RPMI7951 (cell line): Measurements from ENCODE around the gene CTSH. TPM values are rescaled to one million over a fixed set of nuclear protein-coding genes. Genes with fewer than 3 reads are reported as not detected.

Source experiments
- DNase-seq: peaks from one replicate; pipeline ENCODE4 v3.0.0-alpha.2; 2012; ENCODE audit warnings: low read depth
- total RNA-seq: library from RNA; depleted of rRNA; stranded (reverse); fragments of >200 nt; shearing (Covaris generic); gene quantifications from 2 replicates; pipeline ENCODE4 v1.2.3, GENCODE V29; 2014; rRNA removed

Gene CTSH, protein sequence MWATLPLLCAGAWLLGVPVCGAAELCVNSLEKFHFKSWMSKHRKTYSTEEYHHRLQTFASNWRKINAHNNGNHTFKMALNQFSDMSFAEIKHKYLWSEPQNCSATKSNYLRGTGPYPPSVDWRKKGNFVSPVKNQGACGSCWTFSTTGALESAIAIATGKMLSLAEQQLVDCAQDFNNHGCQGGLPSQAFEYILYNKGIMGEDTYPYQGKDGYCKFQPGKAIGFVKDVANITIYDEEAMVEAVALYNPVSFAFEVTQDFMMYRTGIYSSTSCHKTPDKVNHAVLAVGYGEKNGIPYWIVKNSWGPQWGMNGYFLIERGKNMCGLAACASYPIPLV
- 41.1 and 57.9 TPM in 2 replicates for total RNA-seq

DNA sequence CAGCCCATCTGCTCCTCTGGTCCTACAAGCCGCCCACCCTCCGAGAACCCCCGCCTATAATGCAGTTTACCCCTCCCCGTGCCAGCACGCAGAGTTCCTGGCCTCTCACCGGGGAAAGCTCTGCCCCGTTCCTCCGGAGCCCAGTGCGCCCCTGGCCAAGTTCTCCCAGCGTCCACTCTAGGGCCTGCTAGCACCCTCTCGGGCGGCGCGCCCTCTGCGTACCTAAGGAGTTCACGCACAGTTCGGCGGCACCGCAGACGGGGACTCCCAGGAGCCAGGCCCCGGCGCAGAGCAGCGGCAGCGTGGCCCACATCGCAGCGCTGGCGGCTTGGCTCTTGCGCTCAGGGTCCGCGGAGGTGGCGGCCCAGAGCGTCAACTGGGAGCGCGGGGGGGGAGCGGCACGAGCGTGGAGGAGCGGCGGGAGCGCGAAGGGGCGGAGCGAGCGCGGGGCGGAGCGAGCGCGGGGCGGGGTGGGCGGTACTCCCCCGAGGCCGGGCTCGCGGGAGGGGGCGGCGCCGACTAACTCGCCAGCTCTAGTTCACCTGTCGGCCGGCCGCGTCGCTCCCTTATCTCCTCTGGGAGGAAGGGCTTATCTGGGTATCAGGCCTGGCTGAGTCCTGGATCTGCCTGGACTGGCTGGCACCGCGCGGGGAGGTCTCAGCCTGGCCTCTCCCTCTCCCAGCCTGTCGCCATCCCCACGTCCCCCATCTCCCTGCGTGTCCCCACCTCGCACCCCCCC, at the start of gene CTSH:
Gene CTSH, minus strand, starts transcription at position 378 of the 739 bp plus-strand sequence. Its CDS starts 65 bp downstream, at position 313.
- DNase-seq, result peak; percentile 58

DNA sequence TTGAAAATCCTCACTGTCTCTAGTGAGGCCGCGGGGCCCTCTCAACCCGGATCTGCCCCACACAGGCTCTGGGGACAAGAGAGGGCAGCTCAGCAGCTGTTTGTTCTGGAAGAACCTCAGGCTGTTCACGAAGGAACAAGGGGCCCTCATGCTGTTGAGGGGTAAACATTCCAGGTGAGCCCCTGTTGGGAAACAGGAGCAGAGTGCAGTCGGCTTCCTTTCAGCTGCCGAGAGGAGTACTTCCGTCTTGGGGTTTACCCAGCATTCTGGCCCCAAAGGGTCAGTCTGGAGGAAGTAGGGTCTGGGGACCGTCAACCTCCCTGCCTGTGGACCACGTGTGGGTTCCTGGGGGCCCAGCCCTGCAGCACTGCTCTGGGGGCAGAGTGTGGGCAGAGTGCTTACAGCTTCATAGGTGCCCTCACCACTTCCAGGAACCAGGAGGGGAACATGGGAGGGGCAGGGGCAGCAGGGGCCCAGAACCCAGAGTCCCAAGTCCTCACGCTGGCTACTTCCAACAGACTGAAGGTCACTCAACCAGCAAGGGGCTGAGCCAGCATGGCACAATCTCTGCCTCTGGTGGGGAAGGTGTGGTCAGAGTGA, 49.2 kb upstream of the CTSH start:
- no peak for DNase-seq

DNA sequence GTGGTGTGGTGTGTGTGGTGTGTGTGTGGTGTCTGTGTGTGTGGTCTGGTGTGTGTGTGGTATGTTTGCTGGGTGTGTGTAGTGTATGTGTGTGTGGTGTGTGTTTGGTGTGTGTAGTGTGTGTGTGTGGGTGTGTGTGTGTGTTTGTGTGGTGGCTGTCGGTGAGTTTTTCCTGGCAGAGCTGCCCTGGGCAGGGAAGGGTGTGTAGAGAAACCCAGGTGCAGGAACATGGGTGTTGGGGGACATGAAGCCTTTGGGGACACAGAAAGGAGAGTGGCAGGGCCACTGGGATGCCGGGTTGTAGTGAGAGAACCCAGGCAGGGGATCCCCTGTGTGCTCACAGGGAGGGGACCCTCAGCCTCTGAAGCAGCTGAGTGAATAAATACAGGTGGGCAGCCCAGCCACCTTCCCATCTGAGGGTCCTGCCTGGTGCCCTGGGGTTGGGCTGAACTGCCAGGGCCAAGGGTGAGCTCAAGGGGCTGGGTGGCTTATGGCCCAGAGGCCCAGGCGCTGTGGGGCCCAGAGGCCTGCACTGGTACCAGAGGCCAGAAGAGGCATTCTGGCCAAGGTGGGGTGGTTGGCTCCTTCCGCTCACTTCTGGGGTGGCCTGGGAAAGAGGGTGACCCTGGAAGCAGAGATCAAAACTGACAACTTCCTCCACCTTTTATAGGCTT, 48.5 kb upstream of the CTSH start:
- no peak for DNase-seq

DNA sequence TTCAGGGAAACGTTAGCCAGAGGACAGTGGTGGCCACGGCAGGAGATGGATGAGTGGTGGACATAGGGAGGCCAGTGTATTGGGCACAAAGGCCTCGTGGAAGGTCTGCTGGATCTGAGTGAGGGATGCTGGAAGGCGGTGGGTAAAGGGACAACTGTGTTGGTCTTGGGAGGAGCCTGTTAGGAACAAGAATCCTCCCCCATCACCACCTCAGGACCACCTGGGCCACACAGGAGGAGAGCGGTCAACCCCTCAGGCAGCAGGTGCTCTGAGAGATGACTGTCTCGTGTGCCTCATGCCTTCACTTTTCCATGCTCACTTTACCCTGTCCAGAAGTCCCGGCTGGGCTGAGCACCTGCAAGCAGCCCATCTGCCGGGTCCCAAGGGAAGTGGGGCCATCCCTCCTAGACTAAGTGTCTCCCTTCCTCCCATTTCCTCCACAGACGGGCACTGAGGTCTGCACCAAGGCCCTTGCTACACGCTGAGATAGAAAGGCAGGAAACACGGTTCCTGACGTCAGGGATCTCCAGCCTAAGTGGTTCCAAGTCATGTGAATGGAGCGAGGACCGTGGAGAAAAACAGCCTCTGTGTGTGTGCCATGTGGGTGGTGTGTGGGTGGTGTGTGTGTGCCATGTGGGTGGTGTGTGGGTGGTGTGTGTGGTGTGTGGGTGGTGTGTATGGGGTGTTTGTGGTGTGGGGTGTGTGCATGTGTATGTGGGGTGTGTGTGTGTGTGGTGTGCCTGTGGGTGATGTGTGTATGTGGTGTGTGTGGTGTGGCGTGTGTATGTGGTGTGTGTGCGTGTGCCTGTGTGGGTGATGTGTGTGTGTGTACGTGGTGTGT, 47.8 kb upstream of the CTSH start:
- no peak for DNase-seq

DNA sequence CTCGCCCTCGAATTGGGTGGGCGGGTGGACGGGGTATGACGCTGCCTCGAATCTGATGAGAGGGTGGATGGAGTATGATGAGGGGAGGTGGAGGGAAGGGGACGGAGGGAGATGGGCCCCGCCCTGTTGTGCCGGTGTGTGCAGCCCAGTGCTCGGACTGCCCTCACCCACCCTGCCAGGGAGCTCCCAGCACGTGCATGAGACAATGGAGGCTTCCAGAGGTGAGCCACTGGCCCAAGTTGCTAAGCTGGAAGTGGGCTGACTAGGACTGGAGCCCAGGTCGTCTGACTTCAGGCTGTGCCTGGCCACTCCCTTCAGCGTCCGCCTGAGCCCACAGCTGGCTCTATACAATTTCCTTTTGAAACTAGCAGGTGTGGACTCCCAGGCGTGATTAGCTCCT, 47.0 kb upstream of the CTSH start:
- DNase-seq, result no peak

DNA sequence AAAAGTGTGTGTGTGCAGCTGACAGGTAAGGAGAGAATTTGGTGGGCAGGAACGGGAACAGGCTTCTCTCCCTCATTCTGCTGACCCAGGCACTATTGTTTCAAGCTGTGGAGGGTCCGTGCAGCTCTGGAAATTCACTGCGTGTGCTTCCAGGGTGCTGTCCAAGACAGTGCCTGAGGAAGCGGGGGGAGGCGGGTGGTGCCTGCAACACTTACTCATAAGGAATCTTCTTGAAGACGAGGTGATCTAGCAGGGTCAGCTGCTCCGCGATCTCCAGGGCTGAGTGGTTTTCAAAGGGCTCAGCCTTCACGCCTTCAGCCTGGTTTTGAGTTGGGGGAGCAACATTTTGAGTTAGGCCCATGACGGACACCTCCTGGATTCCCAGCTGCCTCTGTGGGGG, 46.6 kb upstream of the CTSH start:
- no peak for DNase-seq

DNA sequence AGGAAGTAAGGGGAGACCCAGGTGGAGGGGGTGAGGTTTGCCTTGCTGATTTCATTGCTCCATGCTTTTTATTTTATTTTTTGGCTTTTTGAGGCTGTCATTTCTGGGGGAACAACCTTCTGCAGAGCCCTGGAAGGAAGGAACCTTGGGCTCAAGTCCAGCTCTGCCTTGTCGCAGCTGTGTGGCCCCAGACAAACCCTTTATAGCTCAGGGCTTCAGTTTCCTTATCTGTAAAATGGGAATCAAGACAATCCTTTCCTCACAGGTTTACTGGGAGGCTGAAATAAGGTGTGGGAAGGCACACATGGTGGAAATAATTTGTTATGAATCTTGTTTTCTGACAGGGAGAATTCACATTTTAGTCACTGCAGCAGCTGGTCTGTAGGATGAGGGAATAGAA, 45.4 kb upstream of the CTSH start:
- no peak for DNase-seq

DNA sequence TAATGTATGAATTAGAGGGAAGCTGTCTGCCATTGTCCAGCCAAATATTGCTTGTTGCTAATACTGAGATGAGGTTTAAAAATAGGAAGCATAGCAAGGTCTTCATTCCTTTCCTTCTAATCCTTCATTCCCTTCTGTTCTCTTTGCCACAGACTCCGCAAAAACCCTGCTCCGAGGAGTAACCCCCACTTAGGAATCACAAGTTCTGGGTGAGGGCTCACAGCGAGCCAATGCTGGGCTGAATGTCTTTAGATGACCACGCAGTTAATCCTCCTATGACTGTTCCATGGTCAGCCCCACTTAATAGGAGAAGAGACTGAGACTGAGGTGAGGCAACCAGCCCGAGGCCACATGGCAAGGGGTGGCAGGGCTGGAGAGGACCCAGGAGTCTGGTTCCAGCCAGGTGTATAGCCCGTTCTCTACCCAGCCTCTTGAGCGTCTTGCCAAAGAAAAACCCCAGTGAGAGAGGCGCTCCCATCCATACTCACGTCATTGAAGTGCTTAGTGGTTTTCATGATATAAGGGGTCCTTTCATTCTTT, 44.9 kb upstream of the CTSH start:
- DNase-seq, result no peak

DNA sequence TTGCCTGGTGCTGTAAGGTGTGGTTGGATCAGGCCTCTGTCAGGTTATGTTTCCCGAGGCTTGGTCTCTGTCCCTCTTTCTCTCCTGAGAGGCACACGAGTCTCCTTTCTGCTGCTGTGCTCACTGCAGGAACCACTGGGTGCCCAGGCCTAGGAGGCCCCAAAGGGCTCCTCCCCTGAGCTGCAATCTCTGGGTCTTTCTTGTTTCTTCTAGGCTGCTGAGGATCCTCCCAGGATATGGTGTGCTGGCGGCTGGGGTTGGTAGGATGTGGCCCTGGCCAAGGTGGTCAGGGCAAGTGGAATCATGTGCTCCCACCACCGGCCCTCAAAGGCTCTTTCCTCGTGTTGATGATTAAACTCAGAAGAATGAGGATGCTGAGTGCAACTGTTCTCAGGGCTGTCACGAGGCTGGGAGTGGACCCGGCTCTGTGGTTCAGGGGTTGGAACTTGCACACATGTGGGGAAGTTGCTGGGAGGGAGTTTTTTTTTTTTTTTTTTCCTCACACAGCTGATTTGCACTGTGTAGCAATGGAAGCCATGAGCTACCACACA, 43.6 kb upstream of the CTSH start:
- peak; percentile 99 for DNase-seq

DNA sequence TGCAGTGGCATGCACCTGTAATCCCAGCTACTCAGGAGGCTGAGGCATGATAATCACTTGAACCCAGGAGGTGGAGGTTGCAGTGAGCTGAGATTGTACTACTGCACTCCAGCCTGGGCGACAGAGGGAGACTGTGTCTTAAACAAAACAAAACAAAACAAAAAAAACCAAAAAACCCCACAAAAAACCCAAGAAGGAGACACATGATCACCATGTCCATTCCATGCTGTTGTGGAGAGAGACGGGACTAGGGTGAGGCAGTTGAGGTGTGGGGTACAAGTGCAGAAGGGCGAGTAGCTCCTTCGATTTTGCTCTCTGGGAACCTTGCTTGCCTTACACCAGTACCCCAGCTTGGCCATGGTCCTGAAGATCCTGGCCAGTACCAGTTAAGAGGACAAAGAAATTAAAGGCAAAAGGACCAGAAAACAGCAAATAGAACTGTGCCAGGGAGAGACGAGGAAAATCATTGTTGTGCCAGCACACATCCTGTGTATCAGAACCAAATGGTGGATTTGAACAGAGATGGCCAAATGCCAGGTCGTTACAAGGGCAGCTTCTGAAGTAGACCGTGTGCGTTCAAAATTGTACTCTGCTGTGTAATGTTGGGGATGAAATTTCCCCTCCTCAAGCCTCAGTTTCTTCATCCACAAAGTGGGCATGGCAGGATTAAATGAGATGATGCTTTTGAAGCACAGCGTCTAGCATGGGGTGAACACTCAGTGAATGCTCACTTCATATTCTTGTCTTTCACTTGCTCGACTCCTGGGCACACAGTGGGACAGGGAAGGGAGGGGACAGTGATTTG, 42.9 kb upstream of the CTSH start:
- peak; percentile 24 for DNase-seq

DNA sequence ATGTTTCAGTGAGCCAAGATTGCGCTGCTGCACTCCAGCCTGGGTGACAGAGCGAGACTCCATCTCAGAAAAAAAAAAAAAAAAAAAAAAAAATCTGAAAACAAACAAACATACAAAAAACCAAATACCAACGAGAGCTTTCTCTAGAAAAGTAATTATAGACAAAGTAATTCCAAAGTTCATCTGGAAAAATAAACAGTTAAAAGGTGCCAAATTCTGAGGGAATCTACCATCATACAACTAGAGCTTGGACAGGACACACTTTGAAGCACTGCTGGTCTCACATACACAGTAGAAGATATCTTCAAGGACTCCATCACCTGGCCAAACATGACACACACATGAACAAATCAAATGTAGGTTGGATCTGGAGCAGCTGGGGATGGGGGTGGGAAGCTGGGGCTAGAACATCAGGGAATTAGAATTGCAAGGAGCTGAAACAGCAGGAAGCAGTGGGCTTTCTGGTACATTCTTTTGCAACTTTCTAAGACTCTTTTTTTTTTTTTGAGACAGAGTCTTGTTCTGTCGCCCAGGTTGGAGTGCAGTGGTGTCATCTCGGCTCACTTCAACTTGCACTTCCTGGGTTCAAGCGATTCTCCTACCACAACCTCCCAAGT, 41.1 kb upstream of the CTSH start:
- no peak for DNase-seq

DNA sequence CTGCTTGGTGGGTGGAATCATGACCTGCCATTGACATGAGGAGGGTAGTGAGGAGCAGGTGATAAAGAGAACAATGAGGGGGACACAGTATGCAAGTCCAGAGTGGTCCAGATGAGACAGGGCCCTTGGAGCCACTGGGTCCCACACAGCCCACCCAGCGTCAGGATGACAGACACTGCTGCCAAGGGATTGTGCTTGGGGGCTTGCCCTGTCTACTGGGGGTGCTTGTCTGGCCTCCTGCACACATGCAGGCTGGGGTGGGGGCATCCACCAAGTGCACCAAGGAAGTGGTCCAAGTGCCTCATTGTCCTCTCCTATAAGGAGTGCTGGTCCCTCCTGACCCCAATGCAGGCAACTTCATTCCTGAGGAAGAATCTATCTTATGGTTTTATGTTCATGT, 39.2 kb upstream of the CTSH start:
- no peak for DNase-seq

DNA sequence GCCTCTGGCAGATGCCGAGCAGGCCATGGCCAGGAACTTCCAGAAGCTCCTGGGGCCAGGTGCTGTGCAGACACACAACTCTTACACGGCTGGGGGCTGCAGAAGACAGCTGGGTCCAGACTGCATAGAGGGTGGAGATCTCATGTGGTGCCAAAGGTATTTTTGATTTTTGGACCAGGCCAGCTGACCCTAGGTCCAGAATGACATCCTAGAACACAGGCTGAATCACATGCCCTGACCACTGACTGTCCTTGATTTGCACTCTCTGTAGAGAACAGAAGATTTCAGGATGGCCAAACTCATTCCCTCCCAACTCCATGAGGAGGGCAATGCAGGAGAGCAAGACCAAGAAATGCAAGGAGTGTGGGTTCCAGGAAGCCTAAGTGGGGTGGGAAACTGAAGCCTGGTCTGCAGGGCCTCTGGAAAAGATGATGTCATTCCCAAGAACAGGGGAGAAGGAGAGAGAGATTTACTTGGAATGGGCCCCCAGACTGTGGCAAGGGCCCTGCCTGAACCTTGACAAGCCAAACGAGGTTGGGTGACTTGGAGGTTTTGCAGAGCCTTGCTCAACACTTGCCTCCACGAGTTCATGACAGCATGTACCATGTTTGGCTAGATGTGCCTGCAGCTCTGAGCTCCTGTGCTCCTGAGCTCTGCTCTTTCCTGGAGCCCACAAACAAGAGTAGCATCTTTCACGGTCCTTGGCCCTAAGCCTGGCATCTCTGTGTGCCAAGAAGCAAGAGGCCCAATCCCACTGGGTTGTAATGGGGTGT, 38.5 kb upstream of the CTSH start:
- DNase-seq, result no peak

DNA sequence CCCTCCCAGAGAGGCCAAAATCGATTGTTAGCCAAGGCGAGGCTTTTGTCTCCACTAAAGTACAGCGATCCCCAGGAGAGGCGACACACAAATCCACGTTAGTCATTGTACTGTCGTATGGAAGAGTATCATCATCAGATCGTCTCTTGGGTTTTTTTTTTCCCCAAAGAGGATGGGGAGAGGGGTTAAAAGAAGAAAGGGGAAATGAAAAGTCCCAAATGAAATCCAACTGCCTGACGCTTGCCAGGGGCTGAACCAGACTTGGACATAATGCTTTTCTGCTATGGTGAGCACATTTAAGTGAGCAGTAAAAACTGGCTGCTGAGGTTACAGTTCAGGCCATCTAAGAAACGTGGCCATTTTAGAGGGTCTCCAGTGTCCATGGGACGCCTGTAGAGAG, 37.9 kb upstream of the CTSH start:
- DNase-seq, result no peak

DNA sequence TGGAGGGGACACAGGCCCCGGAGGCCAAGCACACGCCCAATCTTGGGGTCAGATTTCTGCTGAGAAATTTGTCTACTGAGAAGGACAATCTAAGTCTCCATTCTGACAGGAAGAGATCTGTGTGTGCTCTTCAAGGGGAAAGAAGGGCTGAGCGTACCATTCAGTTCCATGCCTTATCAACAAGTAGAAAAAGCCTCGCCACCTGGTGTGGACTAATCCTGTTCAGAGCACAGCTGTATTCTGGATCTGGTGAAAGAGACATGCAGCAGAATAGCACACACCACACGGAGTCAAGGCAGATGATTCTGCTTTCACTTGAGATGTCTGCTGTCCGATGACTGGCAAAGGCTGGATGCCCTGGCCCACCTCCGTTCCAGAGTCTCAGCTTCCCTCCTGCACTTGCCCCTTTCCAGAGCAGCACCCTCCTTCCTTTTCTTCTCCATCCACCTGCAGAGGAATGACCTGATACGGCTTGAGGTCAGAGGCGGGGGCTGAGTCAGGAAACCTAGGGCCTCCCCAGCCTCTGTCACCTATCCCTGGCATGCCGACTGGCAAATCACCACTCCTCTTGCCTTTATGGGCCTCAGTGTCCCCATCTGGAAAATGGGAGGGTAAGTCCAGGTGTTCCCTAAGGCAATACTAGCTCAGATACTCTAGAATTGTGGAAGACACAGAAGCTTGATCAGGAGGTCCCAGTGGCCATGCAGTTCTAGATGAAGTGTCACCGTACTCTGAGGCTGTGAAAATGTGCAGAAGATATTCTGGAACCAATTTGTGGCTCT, 36.9 kb upstream of the CTSH start:
- no peak for DNase-seq

DNA sequence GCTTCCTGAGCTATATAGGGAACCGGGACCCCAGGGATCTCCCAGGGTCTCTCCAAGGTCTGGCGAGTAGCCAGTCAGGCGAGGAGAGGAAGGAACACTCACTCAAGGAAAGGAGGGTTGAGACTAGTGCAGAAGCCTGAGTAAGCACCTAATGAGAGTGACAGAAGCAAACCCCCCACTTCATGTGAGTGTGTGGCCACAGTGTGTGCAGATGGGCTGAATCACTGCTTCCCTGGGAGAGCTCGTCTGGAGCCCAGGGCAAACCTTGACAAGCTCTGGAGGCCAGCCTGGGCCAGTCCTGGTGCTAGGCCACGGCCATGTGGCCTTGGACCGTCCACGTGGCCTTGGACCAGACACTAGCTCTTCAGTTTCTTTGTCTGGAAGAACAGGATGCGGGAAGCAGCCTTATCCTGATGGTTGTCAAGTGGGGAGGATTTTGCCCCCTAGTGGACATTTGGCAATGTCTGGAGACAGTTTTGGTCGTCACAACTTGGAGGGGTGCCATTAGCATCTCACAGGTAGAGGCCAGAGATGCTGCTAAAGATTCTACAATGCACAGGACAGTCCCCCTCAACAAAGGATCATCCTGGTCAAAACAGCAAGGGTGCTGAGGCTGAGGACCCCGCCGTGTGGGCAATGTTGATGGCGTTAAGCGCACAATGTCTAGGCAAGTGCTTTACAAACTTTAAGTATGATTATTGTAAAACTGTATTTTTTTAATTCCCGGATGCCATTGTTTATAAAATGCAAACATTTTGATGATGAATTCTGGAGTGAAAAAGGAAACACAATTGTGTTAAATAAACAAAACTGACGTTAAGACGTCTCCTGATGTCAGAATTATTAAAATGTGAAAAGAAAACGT, 34.8 kb upstream of the CTSH start:
- DNase-seq, result peak; percentile 79

DNA sequence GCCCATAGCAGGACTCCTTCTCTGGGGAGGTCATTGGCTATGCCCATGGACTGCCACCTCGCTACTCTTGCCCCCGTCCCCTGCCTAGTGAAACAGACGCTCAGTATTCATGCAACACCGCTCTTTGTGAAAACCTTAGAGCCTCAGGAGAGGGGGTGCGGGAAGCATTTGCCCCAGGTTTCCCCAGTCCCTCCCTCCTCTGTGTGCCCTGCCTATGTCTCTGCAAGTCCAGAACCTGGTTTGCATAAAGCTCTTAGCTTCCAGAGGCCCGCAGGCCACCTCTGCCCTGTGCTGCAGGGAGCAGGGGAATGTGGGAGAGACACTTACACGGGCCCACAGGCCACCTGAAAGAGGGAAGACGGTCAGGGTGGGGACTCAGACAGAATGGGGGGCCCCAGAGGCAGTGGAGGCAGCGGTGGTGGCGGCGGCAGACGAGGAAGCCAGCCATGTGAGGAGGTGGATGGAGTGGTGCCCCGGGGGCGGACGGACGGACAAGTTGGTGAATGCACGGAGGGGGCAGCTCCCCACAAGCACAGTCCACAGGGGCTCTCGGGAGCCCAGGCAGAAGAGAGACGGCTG, 33.8 kb upstream of the CTSH start:
- DNase-seq, result no peak
